Osteocyte (in vitro differentiated cells): Measurements from ENCODE around the gene USP49. TPM values are rescaled to one million over a fixed set of nuclear protein-coding genes. Genes with fewer than 3 reads are reported as not detected.
"Not testable (repeated sequence)": the region's sequence is repeated elsewhere in the genome, so short reads cannot be mapped to it uniquely, and the experiment has no call there.

ENCODE experiments used
- DNase-seq: peaks from one replicate; pipeline ENCODE4 v3.0.0; 2021; ENCODE audit warnings: mixed read lengths; ENCODE audit not compliant: unreplicated experiment; ENCODE audit errors: extremely low spot score
- H3K27ac Mint-ChIP-seq: one replicate; pipeline ENCODE4 v1.8.0; 2021; ENCODE audit warnings: mild to moderate bottlenecking, mixed read lengths; ENCODE audit not compliant: unreplicated experiment
- H3K27me3 Mint-ChIP-seq: one replicate; pipeline ENCODE4 v1.8.0; 2021; ENCODE audit warnings: mixed read lengths; ENCODE audit not compliant: unreplicated experiment
- H3K36me3 Mint-ChIP-seq: one replicate; pipeline ENCODE4 v1.8.0; 2021; ENCODE audit warnings: mixed read lengths; ENCODE audit not compliant: unreplicated experiment
- H3K4me1 Mint-ChIP-seq: one replicate; pipeline ENCODE4 v1.8.0; 2021; ENCODE audit warnings: mixed read lengths; ENCODE audit not compliant: unreplicated experiment
- H3K4me3 Mint-ChIP-seq: one replicate; pipeline ENCODE4 v1.8.0; 2021; ENCODE audit warnings: mild to moderate bottlenecking, moderate library complexity, mixed read lengths; ENCODE audit not compliant: unreplicated experiment
- H3K9me3 Mint-ChIP-seq: one replicate; pipeline ENCODE4 v1.8.0; 2021; ENCODE audit warnings: mixed read lengths; ENCODE audit not compliant: unreplicated experiment
- CTCF ChIP-seq: fragments of 200-600 bp; sonication (generic); IDR thresholded peaks from 2 replicates; pipeline ENCODE4 v1.5.0; 2021; ENCODE audit warnings: antibody characterized with exemption, mild to moderate bottlenecking, moderate library complexity
- total RNA-seq: library from RNA; stranded (reverse); gene quantifications from 2 replicates; pipeline ENCODE4 v1.2.1, GENCODE V29; 2021

The USP49 gene
- total RNA-seq, 1 donor from 2014 or later, result 5.2 TPM

GRCh38 chr6:41767112-41767833, 127.9 kb downstream of the USP49 start:
- H3K36me3 Mint-ChIP-seq, result peaks cover 6% of the 10 kb centered on the region
- no peak overlapping the region for H3K4me3 Mint-ChIP-seq
- no peak overlapping the region for H3K27ac Mint-ChIP-seq
- peaks cover 10% of the 10 kb centered on the region for H3K4me1 Mint-ChIP-seq
- H3K27me3 Mint-ChIP-seq, result no peaks in the 10 kb centered on the region
- no peak for TF ChIP-seq CTCF
- no peak for DNase-seq
- no peaks in the 10 kb centered on the region for H3K9me3 Mint-ChIP-seq

GRCh38 chr6:41766043-41766664, 129.0 kb downstream of the USP49 start:
- not testable (repeated sequence) for H3K27ac Mint-ChIP-seq, H3K4me3 Mint-ChIP-seq, H3K27me3 Mint-ChIP-seq, H3K4me1 Mint-ChIP-seq, H3K36me3 Mint-ChIP-seq, DNase-seq, H3K9me3 Mint-ChIP-seq

- Mint-ChIP-seq H3K27me3 (peaks cover 4% of the 10 kb centered on the region), H3K4me3 (no peak overlapping the region), H3K4me1 (peaks cover 10% of the 10 kb centered on the region), H3K36me3 (no peaks in the 10 kb centered on the region), H3K27ac (no peak overlapping the region), H3K9me3 (no peaks in the 10 kb centered on the region)
- DNase-seq, result no peak
- TF ChIP-seq CTCF, result no peak
Observed at GRCh38 chr6:41763470-41763869, 131.7 kb downstream of the USP49 start.

GRCh38 chr6:41759905-41760579, 135.1 kb downstream of the USP49 start:
- no peaks in the 10 kb centered on the region for H3K4me1 Mint-ChIP-seq
- H3K4me3 Mint-ChIP-seq, result no peak overlapping the region
- H3K9me3 Mint-ChIP-seq, result no peaks in the 10 kb centered on the region
- H3K36me3 Mint-ChIP-seq, result no peaks in the 10 kb centered on the region
- no peak overlapping the region for H3K27ac Mint-ChIP-seq
- peaks cover 8% of the 10 kb centered on the region for H3K27me3 Mint-ChIP-seq
- DNase-seq, result no peak
- no peak for TF ChIP-seq CTCF

- Mint-ChIP-seq H3K27me3 (peaks cover 12% of the 10 kb centered on the region), H3K4me1 (no peaks in the 10 kb centered on the region), H3K36me3 (no peaks in the 10 kb centered on the region), H3K27ac (no peak overlapping the region), H3K9me3 (no peaks in the 10 kb centered on the region), H3K4me3 (no peak overlapping the region)
- TF ChIP-seq CTCF, result no peak
- no peak for DNase-seq
Observed at GRCh38 chr6:41759106-41759904, 135.9 kb downstream of the USP49 start.
